Body of pancreas (tissue), 4 donors: ENCODE results near the gene PRDM15. TPM values are rescaled to one million over a fixed set of nuclear protein-coding genes. Genes with fewer than 3 reads are reported as not detected.

Experiments
- ATAC-seq: fragments of 150-250 bp; one replicate; pipeline ENCODE4 v1.9.1; 2016
- DNase-seq, 4 donors: peaks; one replicate each; pipeline ENCODE4 v3.0.0-alpha.2; 2019
- H3K27ac ChIP-seq, 4 donors: fragments of 200-600 bp; sonication (generic); 1 replicate in 3 of 4; 2 replicates in 1 of 4; pipeline versions ENCODE4 v1.5.1 to v1.6.1; 2016 to 2019; ENCODE audit warnings: mild to moderate bottlenecking in 1 of 4, mixed read lengths in 1 of 4, moderate library complexity in 1 of 4
- H3K27me3 ChIP-seq, 2 donors: fragments of 200-600 bp; sonication (generic); one replicate each; pipeline ENCODE4 v1.6.0; 2016; ENCODE audit warnings: mild to moderate bottlenecking in 1 of 2
- H3K36me3 ChIP-seq, 2 donors: fragments of 200-600 bp; sonication (generic); replicated peaks in 1 of 2; 2 replicates each; pipeline ENCODE4 v1.5.1; 2016; ENCODE audit warnings: low read depth in 2 of 2; ENCODE audit not compliant: insufficient read depth in 1 of 2
- H3K4me1 ChIP-seq: fragments of 200-600 bp; sonication (generic); one replicate; pipeline ENCODE4 v1.6.0; 2016
- H3K4me3 ChIP-seq, 2 donors: fragments of 200-600 bp; sonication (generic); 1 replicate in 1 of 2; 2 replicates in 1 of 2; pipeline ENCODE4 v1.5.1; 2016 to 2019
- H3K9me3 ChIP-seq, 3 donors: fragments of 200-600 bp; sonication (generic); 1 replicate in 2 of 3; 2 replicates in 1 of 3; pipeline ENCODE4 v1.5.1; 2016
- POLR2A ChIP-seq, 3 donors: fragments of 450-650 bp; IDR thresholded peaks; one replicate each; pipeline ENCODE4 v1.6.1; 2016; ENCODE audit warnings: antibody characterized with exemption in 3 of 3, mild to moderate bottlenecking in 2 of 3
- WGBS, 2 donors: methylation state at CpG; one replicate each; pipeline ENCODE4 v1.1.5; 2017; 5-methylcytosine and 5-hydroxymethylcytosine counted together
- intact Hi-C: fragments of 100-400 bp; cut with DNase I; formaldehyde crosslinking; loops from one replicate; pipeline ENCODE4 v1.15.1; 2023
- total RNA-seq, 2 donors: library from RNA; depleted of rRNA; stranded (reverse); fragments of >200 nt; gene quantifications; one replicate each; pipeline ENCODE4 v1.1.0, GENCODE V29; 2016
- TF ChIP-seq, protein P1 (sequence below), 7 experiments: fragments of 450-650 bp in 4 of 7; fragments of 200-600 bp in 3 of 7; sonication (generic) in 3 of 7; IDR thresholded peaks; one replicate each; pipeline ENCODE4 v1.5.1; 2016 to 2019; ENCODE audit warnings: antibody characterized with exemption in 7 of 7

The PRDM15 gene
- total RNA-seq, 2 donors from 2014 or later: 3.1 to 6.9 TPM

DNA sequence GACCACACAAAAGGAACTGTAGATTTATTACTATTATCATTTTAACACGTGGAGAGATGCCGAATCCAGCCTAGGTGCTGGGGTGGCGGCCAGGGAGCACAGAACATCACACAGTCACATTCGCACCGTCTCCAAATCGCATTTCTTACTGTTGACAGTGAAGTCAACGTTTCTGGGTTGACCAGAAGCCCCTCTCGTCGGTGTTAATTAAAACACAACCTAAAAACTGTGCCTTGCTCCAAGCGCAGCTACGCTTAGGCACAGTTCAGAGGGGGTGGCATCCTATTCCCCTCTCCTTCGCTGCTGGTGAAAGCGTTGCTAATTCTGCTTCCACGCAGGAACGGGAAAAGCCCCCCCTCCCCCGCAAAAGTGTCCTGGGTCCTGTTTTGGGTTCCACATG is 116.4 kb downstream of the PRDM15 start:
- ATAC-seq (no peak), DNase-seq (no peak)
- Histone ChIP-seq H3K27me3 (no peaks in the 10 kb centered on the region), H3K9me3 (no peaks in the 10 kb centered on the region), H3K4me3 (no peak overlapping the region), H3K36me3 (no peaks in the 10 kb centered on the region), H3K4me1 (peaks cover 76% of the 10 kb centered on the region), H3K27ac (peak overlapping the region in 3 of 4 donors; percentile 84 to 97 (median 92))
- intact Hi-C loops: no loop called here
- TF ChIP-seq, protein P1, sequence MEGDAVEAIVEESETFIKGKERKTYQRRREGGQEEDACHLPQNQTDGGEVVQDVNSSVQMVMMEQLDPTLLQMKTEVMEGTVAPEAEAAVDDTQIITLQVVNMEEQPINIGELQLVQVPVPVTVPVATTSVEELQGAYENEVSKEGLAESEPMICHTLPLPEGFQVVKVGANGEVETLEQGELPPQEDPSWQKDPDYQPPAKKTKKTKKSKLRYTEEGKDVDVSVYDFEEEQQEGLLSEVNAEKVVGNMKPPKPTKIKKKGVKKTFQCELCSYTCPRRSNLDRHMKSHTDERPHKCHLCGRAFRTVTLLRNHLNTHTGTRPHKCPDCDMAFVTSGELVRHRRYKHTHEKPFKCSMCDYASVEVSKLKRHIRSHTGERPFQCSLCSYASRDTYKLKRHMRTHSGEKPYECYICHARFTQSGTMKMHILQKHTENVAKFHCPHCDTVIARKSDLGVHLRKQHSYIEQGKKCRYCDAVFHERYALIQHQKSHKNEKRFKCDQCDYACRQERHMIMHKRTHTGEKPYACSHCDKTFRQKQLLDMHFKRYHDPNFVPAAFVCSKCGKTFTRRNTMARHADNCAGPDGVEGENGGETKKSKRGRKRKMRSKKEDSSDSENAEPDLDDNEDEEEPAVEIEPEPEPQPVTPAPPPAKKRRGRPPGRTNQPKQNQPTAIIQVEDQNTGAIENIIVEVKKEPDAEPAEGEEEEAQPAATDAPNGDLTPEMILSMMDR (IDR thresholded peaks at IDR 0.05): no peak
- no peak for TF ChIP-seq POLR2A (IDR thresholded peaks at IDR 0.05)
- 60 to 71% methylated on average over 16 of the region's 16 CpGs for WGBS, 2 donors

- no peak overlapping the region for H3K4me3 ChIP-seq
- no peaks in the 10 kb centered on the region for H3K9me3 ChIP-seq
- TF ChIP-seq POLR2A (IDR thresholded peaks at IDR 0.05): peak in 1 of 3 donors; percentile 12
- TF ChIP-seq, protein P1 (IDR thresholded peaks at IDR 0.05): no peak
- peak; percentile 1 for ATAC-seq
- peak overlapping the region; percentile 74 to 97 (median 88) for H3K27ac ChIP-seq
- H3K4me1 ChIP-seq: peaks cover 70% of the 10 kb centered on the region
- WGBS, 2 donors: 24 to 31% methylated on average over 22 of the region's 22 CpGs
- DNase-seq: peak in 1 of 4 donors; percentile 35
- intact Hi-C loops: no loop called here
- no peaks in the 10 kb centered on the region for H3K27me3 ChIP-seq
- no peaks in the 10 kb centered on the region for H3K36me3 ChIP-seq
Observed at GRCh38 chr21:41761934-41762635, 117.1 kb downstream of the PRDM15 start.

DNA sequence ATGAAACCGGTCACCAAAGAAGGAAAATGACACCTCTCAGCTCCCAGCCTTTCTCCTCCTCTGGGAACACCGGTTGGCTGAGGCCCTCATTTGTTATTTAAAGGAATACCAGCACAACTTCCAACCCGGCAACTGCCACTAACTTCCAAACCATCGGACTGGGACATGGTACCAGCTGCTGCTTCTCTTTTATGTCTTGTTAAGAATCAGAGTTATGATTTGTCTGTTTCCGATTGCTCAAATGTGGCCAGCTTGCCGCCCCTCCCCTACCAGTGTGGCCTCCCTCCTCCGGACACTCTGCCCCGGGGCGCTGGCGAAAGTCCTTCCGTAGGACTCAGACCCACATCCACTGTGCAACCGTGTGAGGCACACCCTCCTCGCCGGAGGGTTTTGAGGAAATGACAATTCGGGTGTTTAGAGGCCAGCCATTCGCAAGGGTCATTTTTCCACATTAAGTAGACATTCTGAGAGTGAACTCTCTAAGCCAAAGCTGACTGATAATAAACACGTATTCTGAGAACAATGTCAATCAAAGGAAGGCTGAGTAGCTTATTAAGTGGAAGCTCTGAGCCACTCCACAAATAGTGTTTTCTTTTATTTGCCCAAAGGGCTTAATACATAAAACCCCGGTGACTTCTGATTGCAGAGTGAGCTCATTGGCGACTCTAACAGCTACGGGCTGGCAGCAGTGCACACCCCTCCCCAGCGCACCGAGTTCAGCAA is 117.8 kb downstream of the PRDM15 start:
- Histone ChIP-seq H3K27ac (peak overlapping the region; percentile 74 to 97 (median 88)), H3K4me3 (no peak overlapping the region), H3K9me3 (no peaks in the 10 kb centered on the region), H3K27me3 (no peaks in the 10 kb centered on the region), H3K36me3 (no peaks in the 10 kb centered on the region), H3K4me1 (peaks cover 70% of the 10 kb centered on the region)
- intact Hi-C loops: no loop called here
- ATAC-seq (peak; percentile 74), DNase-seq (peak; percentile 77 to 85 (median 85))
- peak; percentile 38 to 76 (median 70) for TF ChIP-seq POLR2A (IDR thresholded peaks at IDR 0.05)
- TF ChIP-seq, protein P1 (IDR thresholded peaks at IDR 0.05): no peak
- 3 to 6% methylated on average over 21 to 22 of the region's 22 CpGs for WGBS, 2 donors

- intact Hi-C loops: no loop called here
- WGBS, 2 donors: 73 to 84% methylated on average over 9 of the region's 9 CpGs
Observed at GRCh38 chr21:41760411-41760810, 118.7 kb downstream of the PRDM15 start.

More at GRCh38 chr21:41760411-41760810, 118.7 kb downstream of the PRDM15 start:
- Histone ChIP-seq H3K27ac (peak overlapping the region in 1 of 4 donors; percentile 92), H3K27me3 (no peaks in the 10 kb centered on the region), H3K9me3 (no peaks in the 10 kb centered on the region), H3K4me1 (peaks cover 69% of the 10 kb centered on the region), H3K36me3 (no peaks in the 10 kb centered on the region), H3K4me3 (no peak overlapping the region)
- DNase-seq: no peak
- ATAC-seq: no peak
- TF ChIP-seq, protein P1 (IDR thresholded peaks at IDR 0.05): no peak
- TF ChIP-seq POLR2A (IDR thresholded peaks at IDR 0.05): no peak
